GM23338 (cell line): ENCODE measurements around the gene TPH2. TPM values are rescaled to one million over a fixed set of nuclear protein-coding genes. Genes with fewer than 3 reads are reported as not detected.

Experiments
- ATAC-seq: fragments of 200-7000 bp; cut with Tn5 transposase; 3 replicates; pipeline ENCODE4 v1.9.1; 2020
- DNase-seq: peaks from one replicate; pipeline ENCODE4 v3.0.0-alpha.2; 2015; ENCODE audit warnings: low spot score
- H2AFZ ChIP-seq: fragments of 200-600 bp; sonication (generic); 2 replicates; pipeline ENCODE4 v1.8.0; 2016; ENCODE audit warnings: antibody characterized with exemption, mild to moderate bottlenecking, moderate library complexity
- H3F3A ChIP-seq: fragments of 200-600 bp; sonication (generic); replicated peaks from 2 replicates; pipeline ENCODE4 v1.8.0; 2017; ENCODE audit warnings: antibody characterized with exemption, mixed run types, low read depth
- H3K27ac ChIP-seq: fragments of 200-600 bp; sonication (generic); 2 replicates; pipeline ENCODE4 v1.6.1; 2016; ENCODE audit warnings: low read depth
- H3K27me3 ChIP-seq: fragments of 200-600 bp; sonication (generic); 2 replicates; pipeline ENCODE4 v1.8.0; 2016; ENCODE audit warnings: mild to moderate bottlenecking, mixed run types, moderate library complexity; ENCODE audit not compliant: insufficient read depth
- H3K36me3 ChIP-seq: fragments of 200-600 bp; sonication (generic); 2 replicates; pipeline ENCODE4 v1.8.0; 2016; ENCODE audit warnings: mild to moderate bottlenecking; ENCODE audit not compliant: insufficient read depth
- H3K4me1 ChIP-seq: fragments of 200-600 bp; sonication (generic); 2 replicates; pipeline ENCODE4 v1.8.0; 2016; ENCODE audit warnings: mild to moderate bottlenecking, moderate library complexity; ENCODE audit not compliant: insufficient read depth
- H3K4me2 ChIP-seq: fragments of 200-600 bp; sonication (generic); 2 replicates; pipeline ENCODE4 v1.7.1; 2017; ENCODE audit warnings: mixed run types
- H3K4me3 ChIP-seq: fragments of 200-600 bp; sonication (generic); 2 replicates; pipeline ENCODE4 v1.6.1; 2016; ENCODE audit warnings: mixed run types
- H3K79me2 ChIP-seq: fragments of 200-600 bp; sonication (generic); replicated peaks from 2 replicates; pipeline ENCODE4 v1.8.0; 2017; ENCODE audit warnings: mild to moderate bottlenecking; ENCODE audit not compliant: insufficient read depth
- H3K9me2 ChIP-seq: fragments of 200-600 bp; sonication (generic); 2 replicates; pipeline ENCODE4 v1.8.0; 2017; ENCODE audit not compliant: insufficient read depth
- H4K20me1 ChIP-seq: fragments of 200-600 bp; sonication (generic); replicated peaks from 2 replicates; pipeline ENCODE4 v1.8.0; 2017; ENCODE audit warnings: mild to moderate bottlenecking; ENCODE audit not compliant: insufficient read depth
- H3K27ac Mint-ChIP-seq: 2 replicates; pipeline ENCODE4 v1.8.0; 2020; ENCODE audit warnings: inconsistent platforms, mild to moderate bottlenecking, moderate library complexity, mixed read lengths
- H3K27me3 Mint-ChIP-seq: 3 replicates; pipeline ENCODE4 v1.8.0; 2022; ENCODE audit warnings: low read depth, mild to moderate bottlenecking, moderate library complexity, mixed read lengths, inconsistent platforms; ENCODE audit not compliant: insufficient read depth, poor library complexity
- H3K36me3 Mint-ChIP-seq: 3 replicates; pipeline ENCODE4 v1.8.0; 2021; ENCODE audit warnings: low read depth, mild to moderate bottlenecking, inconsistent platforms, moderate library complexity, mixed read lengths
- H3K4me1 Mint-ChIP-seq: 3 replicates; pipeline ENCODE4 v1.8.0; 2020; ENCODE audit warnings: mild to moderate bottlenecking, inconsistent platforms, mixed read lengths
- H3K4me3 Mint-ChIP-seq: 3 replicates; pipeline ENCODE4 v1.8.0; 2021; ENCODE audit warnings: moderate library complexity, mild to moderate bottlenecking, inconsistent platforms, mixed read lengths
- H3K9me3 Mint-ChIP-seq: 3 replicates; pipeline ENCODE4 v1.8.0; 2020; ENCODE audit warnings: moderate library complexity, mild to moderate bottlenecking, inconsistent platforms, mixed read lengths
- CREB1 ChIP-seq: fragments of 250-450 bp; sonication (Bioruptor Pico); IDR thresholded peaks from 2 replicates; pipeline ENCODE4 v1.5.0; 2020; ENCODE audit warnings: low read depth, mild to moderate bottlenecking, moderate library complexity
- ETS1 ChIP-seq: IDR thresholded peaks from 2 replicates; pipeline ENCODE4 v1.6.1; 2016; ENCODE audit warnings: antibody characterized with exemption
- EZH2 ChIP-seq: fragments of 200-600 bp; sonication (generic); IDR thresholded peaks from one replicate; pipeline ENCODE4 v1.8.0; 2017; ENCODE audit warnings: antibody characterized with exemption, mild to moderate bottlenecking, low read depth; ENCODE audit not compliant: unreplicated experiment
- EZH2phosphoT487 ChIP-seq: fragments of 200-600 bp; sonication (generic); IDR thresholded peaks from one replicate; pipeline ENCODE4 v1.8.1; 2018; ENCODE audit warnings: antibody characterized with exemption; ENCODE audit not compliant: unreplicated experiment
- JUNB ChIP-seq: IDR thresholded peaks from one replicate; pipeline ENCODE4 v1.6.1; 2016; ENCODE audit warnings: antibody characterized with exemption; ENCODE audit not compliant: unreplicated experiment
- NANOG ChIP-seq: IDR thresholded peaks from 2 replicates; pipeline ENCODE4 v1.6.1; 2016; ENCODE audit warnings: antibody characterized with exemption, borderline replicate concordance
- POLR2AphosphoS5 ChIP-seq: IDR thresholded peaks from 2 replicates; pipeline ENCODE4 v1.6.1; 2016; ENCODE audit warnings: antibody characterized with exemption, low read depth
- STAT1 ChIP-seq: IDR thresholded peaks from one replicate; pipeline ENCODE4 v1.6.1; 2016; ENCODE audit warnings: antibody characterized with exemption; ENCODE audit not compliant: unreplicated experiment
- ZNF114 ChIP-seq: fragments of 250-450 bp; sonication (Bioruptor Pico); IDR thresholded peaks from 2 replicates; pipeline ENCODE4 v1.5.0; 2020; ENCODE audit warnings: mild to moderate bottlenecking, moderate library complexity
- ZNF331 ChIP-seq: fragments of 250-450 bp; sonication (Bioruptor Pico); IDR thresholded peaks from 2 replicates; pipeline ENCODE4 v1.5.0; 2020; ENCODE audit warnings: low read depth, mild to moderate bottlenecking, moderate library complexity
- polyA plus RNA-seq: library from polyadenylated mRNA; unstranded; fragments of >200 nt; fragmentation: Nextera tagmentation; extraction: Ambion mirVana; gene quantifications from 2 replicates; pipeline ENCODE4 v1.2.1, GENCODE V29; 2016
- total RNA-seq: library from RNA; depleted of rRNA; stranded (reverse); fragments of >200 nt; shearing (Covaris generic); gene quantifications from 2 replicates; pipeline ENCODE4 v1.2.3, GENCODE V29; 2014
- TF ChIP-seq, protein P1 (sequence below), 2 experiments: fragments of 200-600 bp in 1 of 2; sonication (generic) in 1 of 2; conservative IDR thresholded peaks; 2 replicates each; pipeline versions ENCODE4 v1.5.1 to v1.6.1; 2016 to 2017; ENCODE audit warnings: antibody characterized with exemption in 2 of 2, low read depth in 2 of 2, mild to moderate bottlenecking in 2 of 2, moderate library complexity in 1 of 2
- TF ChIP-seq, protein P2 (sequence below): fragments of 250-450 bp; sonication (Bioruptor Pico); IDR thresholded peaks from 2 replicates; pipeline ENCODE4 v1.5.0; 2020; ENCODE audit warnings: mild to moderate bottlenecking, moderate library complexity
- TF ChIP-seq, protein P3 (sequence below): IDR thresholded peaks from one replicate; pipeline ENCODE4 v1.6.1; 2018; ENCODE audit warnings: antibody characterized with exemption; ENCODE audit not compliant: unreplicated experiment

The TPH2 gene
- total and polyA plus RNA-seq, 2 experiments from 2014 or later: 0.94 to 1.4 TPM

- no peaks in the 10 kb centered on the region for H3K36me3 ChIP-seq
- no peaks in the 10 kb centered on the region for H3K36me3 Mint-ChIP-seq
- H3K27ac ChIP-seq: no peak overlapping the region
- no peak overlapping the region for H3K4me2 ChIP-seq
- no peak overlapping the region for H3K27ac Mint-ChIP-seq
- H3K4me3 ChIP-seq: no peak overlapping the region
- no peak for ATAC-seq
- no peaks in the 10 kb centered on the region for H3K27me3 Mint-ChIP-seq
- H3K9me3 Mint-ChIP-seq: no peaks in the 10 kb centered on the region
- no peak overlapping the region for H2AFZ ChIP-seq
- H3K4me3 Mint-ChIP-seq: no peak overlapping the region
- DNase-seq: no peak
- no peaks in the 10 kb centered on the region for H3K79me2 ChIP-seq
- H3K4me1 Mint-ChIP-seq: no peaks in the 10 kb centered on the region
- H3F3A ChIP-seq: no peaks in the 10 kb centered on the region
- no peaks in the 10 kb centered on the region for H3K4me1 ChIP-seq
- H3K9me2 ChIP-seq: peaks cover 7% of the 10 kb centered on the region; the same call in 1 of the 2 replicates
- no peaks in the 10 kb centered on the region for H4K20me1 ChIP-seq
- no peak for TF ChIP-seq JUNB
- TF ChIP-seq, protein P1, sequence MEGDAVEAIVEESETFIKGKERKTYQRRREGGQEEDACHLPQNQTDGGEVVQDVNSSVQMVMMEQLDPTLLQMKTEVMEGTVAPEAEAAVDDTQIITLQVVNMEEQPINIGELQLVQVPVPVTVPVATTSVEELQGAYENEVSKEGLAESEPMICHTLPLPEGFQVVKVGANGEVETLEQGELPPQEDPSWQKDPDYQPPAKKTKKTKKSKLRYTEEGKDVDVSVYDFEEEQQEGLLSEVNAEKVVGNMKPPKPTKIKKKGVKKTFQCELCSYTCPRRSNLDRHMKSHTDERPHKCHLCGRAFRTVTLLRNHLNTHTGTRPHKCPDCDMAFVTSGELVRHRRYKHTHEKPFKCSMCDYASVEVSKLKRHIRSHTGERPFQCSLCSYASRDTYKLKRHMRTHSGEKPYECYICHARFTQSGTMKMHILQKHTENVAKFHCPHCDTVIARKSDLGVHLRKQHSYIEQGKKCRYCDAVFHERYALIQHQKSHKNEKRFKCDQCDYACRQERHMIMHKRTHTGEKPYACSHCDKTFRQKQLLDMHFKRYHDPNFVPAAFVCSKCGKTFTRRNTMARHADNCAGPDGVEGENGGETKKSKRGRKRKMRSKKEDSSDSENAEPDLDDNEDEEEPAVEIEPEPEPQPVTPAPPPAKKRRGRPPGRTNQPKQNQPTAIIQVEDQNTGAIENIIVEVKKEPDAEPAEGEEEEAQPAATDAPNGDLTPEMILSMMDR (conservative IDR thresholded peaks at IDR 0.05; ENCODE audit: low read depth in 2 of 2): no peak
- TF ChIP-seq EZH2phosphoT487: no peak
- TF ChIP-seq ZNF331 (CRISPR knock-in tag): no peak
- no peak for TF ChIP-seq ETS1
- TF ChIP-seq, protein P2, sequence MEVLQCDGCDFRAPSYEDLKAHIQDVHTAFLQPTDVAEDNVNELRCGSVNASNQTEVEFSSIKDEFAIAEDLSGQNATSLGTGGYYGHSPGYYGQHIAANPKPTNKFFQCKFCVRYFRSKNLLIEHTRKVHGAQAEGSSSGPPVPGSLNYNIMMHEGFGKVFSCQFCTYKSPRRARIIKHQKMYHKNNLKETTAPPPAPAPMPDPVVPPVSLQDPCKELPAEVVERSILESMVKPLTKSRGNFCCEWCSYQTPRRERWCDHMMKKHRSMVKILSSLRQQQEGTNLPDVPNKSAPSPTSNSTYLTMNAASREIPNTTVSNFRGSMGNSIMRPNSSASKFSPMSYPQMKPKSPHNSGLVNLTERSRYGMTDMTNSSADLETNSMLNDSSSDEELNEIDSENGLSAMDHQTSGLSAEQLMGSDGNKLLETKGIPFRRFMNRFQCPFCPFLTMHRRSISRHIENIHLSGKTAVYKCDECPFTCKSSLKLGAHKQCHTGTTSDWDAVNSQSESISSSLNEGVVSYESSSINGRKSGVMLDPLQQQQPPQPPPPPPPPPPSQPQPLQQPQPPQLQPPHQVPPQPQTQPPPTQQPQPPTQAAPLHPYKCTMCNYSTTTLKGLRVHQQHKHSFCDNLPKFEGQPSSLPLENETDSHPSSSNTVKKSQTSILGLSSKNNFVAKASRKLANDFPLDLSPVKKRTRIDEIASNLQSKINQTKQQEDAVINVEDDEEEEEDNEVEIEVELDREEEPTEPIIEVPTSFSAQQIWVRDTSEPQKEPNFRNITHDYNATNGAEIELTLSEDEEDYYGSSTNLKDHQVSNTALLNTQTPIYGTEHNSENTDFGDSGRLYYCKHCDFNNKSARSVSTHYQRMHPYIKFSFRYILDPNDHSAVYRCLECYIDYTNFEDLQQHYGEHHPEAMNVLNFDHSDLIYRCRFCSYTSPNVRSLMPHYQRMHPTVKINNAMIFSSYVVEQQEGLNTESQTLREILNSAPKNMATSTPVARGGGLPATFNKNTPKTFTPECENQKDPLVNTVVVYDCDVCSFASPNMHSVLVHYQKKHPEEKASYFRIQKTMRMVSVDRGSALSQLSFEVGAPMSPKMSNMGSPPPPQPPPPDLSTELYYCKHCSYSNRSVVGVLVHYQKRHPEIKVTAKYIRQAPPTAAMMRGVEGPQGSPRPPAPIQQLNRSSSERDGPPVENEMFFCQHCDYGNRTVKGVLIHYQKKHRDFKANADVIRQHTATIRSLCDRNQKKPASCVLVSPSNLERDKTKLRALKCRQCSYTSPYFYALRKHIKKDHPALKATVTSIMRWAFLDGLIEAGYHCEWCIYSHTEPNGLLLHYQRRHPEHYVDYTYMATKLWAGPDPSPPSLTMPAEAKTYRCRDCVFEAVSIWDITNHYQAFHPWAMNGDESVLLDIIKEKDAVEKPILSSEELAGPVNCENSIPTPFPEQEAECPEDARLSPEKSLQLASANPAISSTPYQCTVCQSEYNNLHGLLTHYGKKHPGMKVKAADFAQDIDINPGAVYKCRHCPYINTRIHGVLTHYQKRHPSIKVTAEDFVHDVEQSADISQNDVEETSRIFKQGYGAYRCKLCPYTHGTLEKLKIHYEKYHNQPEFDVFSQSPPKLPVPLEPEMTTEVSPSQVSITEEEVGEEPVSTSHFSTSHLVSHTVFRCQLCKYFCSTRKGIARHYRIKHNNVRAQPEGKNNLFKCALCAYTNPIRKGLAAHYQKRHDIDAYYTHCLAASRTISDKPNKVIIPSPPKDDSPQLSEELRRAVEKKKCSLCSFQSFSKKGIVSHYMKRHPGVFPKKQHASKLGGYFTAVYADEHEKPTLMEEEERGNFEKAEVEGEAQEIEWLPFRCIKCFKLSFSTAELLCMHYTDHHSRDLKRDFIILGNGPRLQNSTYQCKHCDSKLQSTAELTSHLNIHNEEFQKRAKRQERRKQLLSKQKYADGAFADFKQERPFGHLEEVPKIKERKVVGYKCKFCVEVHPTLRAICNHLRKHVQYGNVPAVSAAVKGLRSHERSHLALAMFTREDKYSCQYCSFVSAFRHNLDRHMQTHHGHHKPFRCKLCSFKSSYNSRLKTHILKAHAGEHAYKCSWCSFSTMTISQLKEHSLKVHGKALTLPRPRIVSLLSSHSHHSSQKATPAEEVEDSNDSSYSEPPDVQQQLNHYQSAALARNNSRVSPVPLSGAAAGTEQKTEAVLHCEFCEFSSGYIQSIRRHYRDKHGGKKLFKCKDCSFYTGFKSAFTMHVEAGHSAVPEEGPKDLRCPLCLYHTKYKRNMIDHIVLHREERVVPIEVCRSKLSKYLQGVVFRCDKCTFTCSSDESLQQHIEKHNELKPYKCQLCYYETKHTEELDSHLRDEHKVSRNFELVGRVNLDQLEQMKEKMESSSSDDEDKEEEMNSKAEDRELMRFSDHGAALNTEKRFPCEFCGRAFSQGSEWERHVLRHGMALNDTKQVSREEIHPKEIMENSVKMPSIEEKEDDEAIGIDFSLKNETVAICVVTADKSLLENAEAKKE (CRISPR knock-in tag): no peak
- no peak for TF ChIP-seq ZNF114 (CRISPR knock-in tag)
- TF ChIP-seq STAT1: no peak
- TF ChIP-seq NANOG: no peak
- no peak for TF ChIP-seq CREB1 (CRISPR knock-in tag)
- TF ChIP-seq EZH2: no peak
- TF ChIP-seq POLR2AphosphoS5: no peak
- TF ChIP-seq, protein P3, sequence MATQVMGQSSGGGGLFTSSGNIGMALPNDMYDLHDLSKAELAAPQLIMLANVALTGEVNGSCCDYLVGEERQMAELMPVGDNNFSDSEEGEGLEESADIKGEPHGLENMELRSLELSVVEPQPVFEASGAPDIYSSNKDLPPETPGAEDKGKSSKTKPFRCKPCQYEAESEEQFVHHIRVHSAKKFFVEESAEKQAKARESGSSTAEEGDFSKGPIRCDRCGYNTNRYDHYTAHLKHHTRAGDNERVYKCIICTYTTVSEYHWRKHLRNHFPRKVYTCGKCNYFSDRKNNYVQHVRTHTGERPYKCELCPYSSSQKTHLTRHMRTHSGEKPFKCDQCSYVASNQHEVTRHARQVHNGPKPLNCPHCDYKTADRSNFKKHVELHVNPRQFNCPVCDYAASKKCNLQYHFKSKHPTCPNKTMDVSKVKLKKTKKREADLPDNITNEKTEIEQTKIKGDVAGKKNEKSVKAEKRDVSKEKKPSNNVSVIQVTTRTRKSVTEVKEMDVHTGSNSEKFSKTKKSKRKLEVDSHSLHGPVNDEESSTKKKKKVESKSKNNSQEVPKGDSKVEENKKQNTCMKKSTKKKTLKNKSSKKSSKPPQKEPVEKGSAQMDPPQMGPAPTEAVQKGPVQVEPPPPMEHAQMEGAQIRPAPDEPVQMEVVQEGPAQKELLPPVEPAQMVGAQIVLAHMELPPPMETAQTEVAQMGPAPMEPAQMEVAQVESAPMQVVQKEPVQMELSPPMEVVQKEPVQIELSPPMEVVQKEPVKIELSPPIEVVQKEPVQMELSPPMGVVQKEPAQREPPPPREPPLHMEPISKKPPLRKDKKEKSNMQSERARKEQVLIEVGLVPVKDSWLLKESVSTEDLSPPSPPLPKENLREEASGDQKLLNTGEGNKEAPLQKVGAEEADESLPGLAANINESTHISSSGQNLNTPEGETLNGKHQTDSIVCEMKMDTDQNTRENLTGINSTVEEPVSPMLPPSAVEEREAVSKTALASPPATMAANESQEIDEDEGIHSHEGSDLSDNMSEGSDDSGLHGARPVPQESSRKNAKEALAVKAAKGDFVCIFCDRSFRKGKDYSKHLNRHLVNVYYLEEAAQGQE: no peak
- no peaks in the 10 kb centered on the region for H3K27me3 ChIP-seq
These were observed 115.9 kb downstream of the TPH2 start for GRCh38 chr12:72054511-72054910.
